GM21529 (cell line): Measurements from ENCODE around the gene GSE1.

Source experiments
- ATAC-seq: cut with Tn5 transposase; IDR thresholded peaks from one replicate; pipeline ENCODE4 v1.9.1; 2021; ENCODE audit not compliant: unreplicated experiment

The GSE1 gene

DNA sequence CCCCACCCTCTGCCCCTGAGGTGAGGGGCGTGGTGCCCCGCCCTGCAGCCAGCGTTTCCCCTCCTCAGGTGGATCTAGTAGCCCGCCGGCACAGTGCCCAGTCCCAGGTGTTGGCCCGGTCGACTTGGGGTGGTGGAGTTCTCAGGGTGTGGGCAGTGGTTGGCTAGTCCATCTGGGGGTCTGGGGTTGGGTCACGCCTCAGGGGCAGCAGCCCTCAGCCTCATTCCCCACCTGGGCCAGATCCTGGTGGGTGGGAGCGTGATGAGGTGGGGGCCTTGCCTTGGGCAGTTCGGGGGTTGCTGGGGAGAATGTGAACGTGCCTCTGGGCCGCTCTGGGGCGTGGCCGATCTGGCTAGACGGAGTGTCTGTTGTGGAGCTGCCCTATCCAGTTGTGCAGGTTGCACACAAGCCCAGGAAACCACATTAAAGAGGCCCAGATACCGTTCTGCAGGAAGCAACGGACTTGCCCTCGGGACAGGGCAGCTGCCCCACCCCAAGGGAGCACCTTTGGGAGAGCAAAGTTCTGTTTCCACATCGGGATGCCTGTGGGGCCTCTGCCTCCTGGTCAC, 32.0 kb downstream of the GSE1 start:
- no peak for ATAC-seq

DNA sequence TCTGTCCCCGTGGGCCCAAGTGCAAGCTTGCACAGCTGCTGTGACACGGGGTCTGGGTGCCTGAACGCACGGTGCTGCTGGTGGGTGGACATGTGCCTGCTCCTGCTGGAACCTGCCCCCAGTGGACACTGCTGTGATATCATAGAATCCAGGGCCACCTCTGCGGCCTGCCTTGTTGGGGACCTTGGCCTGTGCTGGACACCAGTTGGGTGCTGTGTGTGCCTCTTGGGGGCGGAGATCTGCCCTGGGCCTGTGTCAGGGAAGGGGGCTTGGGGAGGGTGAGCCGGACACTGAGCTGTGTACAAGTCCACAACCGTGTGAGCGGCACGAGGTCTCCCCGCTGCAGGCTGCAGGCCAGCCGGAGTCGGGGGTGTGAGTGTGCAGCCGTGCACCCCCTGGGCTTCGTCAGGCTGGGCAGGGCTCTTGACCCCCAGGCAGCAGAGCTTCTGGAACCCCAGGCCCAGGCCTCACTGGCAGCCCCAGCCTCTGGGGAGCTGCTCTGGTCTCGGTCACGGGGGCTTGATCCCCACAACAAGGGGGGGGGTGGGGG, 33.3 kb downstream of the GSE1 start:
- no peak for ATAC-seq

- ATAC-seq = no peak
Observed at GRCh38 chr16:85646976-85647375, 33.9 kb downstream of the GSE1 start.

- ATAC-seq = no peak
Observed at GRCh38 chr16:85648070-85648714, 35.1 kb downstream of the GSE1 start.

DNA sequence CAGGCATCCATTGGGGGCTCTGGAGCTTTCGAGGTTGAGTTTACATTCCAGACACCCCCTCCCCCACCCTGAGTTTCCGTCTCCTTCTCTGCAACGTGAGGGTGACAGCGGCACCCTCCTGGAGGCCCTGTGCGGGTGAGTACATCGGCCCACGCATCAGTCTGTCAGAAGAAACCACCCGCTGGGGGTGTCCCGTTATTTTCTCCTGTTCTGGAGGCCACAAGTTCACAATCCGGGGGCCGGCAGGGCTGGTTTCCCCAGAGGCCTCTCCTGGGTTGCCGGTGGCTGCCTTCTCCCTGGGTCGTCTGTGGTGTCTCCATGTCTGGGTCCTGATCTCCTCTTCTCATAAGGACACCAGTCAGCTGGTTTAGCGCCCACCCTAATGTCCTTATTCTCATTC, 35.7 kb downstream of the GSE1 start:
- ATAC-seq = no peak

DNA sequence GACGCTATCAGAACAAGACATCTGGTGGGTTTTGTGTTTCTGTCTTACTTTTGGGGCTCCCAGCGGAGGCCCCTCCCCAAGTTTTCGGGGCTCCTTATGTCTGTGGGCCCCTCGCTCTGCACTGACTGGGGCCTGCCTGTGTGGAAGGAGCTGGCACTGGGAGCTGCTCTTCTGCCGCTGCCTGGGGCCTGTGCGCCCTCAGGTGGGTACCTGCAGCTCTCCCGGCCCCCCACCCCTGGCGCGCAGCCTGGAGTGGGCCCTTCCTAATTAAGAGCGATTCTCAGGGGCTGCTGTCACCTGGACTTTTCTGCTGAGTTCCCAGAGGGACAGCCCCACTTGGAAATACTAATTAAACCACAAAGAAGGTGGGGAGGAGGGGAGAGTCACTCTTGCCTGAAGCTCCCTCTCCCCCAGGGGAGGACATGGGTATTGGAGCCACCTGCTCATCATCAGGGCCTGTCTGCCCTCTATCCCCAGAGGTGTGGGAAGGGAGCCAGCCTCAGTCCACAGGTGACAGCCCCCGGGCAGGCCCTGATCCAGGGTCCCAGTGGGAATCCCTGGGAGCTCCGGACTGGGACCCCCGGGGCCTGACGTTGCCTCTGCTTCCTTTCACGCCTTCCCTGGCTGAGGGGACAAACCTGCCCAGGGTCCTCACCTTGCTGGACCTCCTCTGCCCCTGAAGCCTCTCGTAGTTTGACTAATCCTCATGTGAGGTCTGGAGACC, 36.5 kb downstream of the GSE1 start:
- no peak for ATAC-seq

GRCh38 chr16:85650135-85650843, 37.2 kb downstream of the GSE1 start:
- ATAC-seq = no peak

DNA sequence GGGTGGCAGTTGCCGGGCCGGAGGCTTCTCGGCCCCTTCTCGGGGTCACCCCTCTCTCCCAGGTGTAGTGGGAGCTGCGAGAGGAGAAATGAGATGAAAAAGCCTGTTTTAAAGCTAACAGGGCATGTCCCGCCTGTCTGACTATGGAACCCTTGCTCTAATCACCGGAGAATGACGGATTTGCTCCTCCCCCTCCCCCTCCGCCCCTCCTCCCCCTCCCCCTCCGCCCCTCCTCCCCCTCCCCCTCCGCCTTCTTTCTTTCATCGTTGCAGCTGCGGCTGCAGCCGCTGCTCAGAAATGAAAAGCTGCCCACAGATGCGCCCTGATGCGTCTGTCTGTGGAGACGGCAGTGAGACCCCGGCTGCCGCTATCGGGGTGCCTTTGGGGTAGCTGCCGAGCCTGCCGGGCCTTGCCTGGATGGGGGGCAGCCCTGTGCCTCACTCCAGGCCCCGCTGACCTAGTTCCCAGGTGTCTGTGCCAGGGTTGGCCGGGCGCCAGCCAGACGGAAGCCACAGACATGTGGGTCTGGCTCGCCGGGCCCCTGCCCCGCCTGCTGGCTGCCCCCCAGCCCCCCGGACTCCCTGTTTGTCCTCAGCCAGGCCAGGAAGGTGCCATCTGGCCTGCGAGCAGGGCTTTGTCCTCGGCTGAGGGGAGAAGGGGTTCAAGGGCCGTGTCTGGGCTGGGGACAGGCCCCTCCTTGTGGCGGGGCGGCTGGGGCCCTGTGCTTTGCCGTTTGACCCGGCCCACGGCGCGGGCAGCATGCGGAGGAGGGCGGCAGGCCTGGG, 37.9 kb downstream of the GSE1 start:
- ATAC-seq = no peak

- ATAC-seq = no peak
Observed at GRCh38 chr16:85651629-85652430, 38.7 kb downstream of the GSE1 start.

GRCh38 chr16:85652431-85653221, 39.5 kb downstream of the GSE1 start:
- no peak for ATAC-seq

DNA sequence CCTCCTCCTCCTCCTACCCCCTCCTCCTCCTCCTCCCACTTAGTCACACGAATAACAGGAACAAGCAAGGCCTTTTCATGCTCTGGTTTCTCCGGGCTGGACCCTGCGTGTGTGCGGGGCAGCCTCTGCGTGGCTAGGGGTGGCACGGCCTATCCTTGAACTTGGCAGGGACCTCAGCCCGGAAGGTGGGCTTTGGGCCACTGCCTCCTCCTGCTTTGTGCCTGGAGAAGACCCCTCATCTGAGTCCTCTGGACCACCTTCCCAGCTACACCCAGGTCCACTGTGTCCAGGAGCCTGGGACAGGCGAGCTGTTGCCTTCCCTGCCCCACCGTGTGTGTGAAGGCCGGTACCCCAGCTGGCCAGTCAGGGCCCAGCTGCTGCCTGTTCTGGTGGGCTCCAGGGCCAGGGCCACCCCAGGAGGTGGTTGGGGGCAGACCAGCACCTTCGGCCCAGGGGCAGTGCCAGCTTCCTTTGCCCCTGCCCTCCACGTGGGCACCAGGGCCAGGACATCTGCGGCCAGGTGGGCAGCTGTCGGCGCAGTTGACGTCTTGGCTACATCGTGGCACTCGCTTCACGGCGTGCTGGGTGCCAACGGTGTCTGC, 40.3 kb downstream of the GSE1 start:
- ATAC-seq = no peak

DNA sequence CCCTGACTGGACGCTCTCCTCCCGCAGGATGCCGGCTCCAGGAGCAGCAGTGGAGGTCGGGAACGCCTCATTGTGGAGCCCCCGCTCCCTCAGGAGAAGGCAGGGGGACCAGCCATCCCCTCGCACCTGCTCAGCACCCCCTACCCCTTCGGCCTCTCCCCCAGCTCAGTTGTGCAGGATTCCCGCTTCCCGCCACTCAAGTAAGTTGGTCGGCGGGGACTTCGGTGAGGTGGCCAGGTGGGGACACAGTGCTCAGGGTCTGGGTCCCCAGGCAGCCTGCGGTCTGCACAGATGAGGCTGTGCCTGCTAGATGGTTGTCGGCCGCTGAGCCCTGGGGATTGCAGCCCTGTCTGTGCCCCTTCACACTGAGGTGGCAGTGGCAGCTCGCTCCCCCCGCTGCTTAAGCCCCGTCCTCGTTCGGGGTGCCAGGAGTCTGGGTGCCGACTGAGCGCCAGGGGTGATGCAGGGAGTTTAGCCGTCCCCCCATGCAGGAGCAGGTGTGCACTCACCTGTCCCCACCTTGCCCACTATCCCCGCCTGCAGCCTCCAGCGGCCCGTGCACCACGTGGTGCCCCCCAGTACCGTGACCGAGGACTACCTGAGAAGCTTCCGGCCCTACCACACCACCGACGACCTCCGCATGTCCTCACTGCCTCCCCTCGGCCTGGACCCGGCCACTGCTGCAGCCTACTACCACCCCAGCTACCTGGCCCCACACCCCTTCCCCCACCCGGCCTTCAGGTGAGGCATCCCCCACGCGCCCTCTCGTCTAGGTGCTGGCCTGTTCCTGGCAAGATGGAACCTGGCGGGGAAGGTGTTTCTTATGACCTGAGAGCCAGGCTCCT, 41.4 kb downstream of the GSE1 start:
- no peak for ATAC-seq

GRCh38 chr16:85655216-85656129, 42.4 kb downstream of the GSE1 start:
- ATAC-seq = no peak

DNA sequence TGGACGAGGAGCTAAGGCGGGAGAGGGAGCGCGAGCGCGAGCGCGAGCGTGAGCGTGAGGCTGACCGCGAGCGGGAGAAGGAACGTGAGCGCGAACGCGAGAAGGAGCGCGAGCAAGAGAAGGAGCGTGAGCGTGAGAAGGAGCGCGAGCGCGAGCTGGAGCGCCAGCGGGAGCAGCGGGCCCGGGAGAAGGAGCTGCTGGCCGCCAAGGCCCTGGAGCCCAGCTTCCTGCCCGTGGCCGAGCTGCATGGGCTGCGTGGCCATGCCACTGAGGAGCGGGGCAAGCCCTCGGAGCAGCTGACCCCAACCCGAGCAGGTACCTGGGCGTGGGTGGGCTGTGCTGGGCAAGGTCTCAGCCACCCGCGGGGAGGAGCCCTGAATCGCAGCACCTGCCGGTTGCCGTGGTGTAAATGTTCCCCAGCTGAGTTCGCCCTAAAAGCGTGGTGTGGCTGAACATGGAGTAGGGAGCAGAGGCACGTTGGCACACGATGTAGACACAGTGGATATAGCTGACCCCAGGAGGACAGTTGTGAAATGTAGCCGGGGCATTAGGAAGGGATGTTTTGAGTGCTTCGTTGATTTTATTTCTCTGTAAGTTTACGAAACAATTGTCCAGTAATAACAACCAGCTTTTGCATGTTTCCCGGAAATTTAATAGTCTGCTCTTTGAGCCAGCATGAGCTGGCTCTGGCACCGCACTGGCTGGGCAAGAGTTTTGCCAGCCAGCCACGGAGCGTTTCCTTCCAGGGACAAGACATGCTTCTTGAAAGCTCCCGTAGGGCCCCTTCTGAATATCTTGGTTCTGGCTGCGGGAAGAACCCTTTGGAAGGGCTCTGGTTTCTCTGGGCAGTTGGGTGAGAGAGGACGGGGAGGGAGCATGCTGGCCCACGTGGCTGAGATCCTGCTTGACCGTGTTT, 43.5 kb downstream of the GSE1 start:
- ATAC-seq = no peak

GRCh38 chr16:85657267-85657650, 44.1 kb downstream of the GSE1 start:
- no peak for ATAC-seq

DNA sequence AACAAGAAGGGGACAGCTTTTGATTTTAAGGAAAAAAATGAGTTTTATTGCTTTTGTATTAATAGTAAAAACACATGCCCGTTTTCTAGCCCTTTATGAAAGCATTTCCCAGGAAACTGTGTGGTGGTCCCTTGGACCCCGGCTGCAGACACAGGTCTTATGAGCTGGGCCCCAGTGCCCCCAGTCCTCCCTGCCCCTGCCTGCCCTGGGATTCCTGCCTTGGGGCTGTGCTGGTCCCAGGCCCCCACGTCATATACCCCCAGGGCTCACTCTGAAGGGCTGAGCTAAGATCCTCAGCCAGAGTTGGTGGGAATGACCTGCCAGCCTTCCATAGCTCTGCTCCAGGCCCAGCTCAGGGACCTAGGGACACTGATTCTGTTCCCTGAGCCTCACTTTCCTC, 44.9 kb downstream of the GSE1 start:
- no peak for ATAC-seq
